Upper lobe of left lung (tissue), 6 donors: Measurements from ENCODE around the gene DOHH. TPM values are rescaled to one million over a fixed set of nuclear protein-coding genes. Genes with fewer than 3 reads are reported as not detected.

Experiments used
- ATAC-seq, 2 donors: fragments of 200-7000 bp; cut with Tn5 transposase; one replicate each; pipeline ENCODE4 v1.9.1; 2022; ENCODE audit warnings: mild to moderate bottlenecking in 2 of 2, moderate library complexity in 2 of 2; ENCODE audit not compliant: low FRiP score in 2 of 2
- DNase-seq, 2 donors: peaks; one replicate each; pipeline ENCODE4 v3.0.0-alpha.2; 2019 to 2020
- H3K27ac ChIP-seq, 4 donors: fragments of 200-600 bp; sonication (generic); one replicate each; pipeline ENCODE4 v1.5.1; 2016 to 2019
- H3K27me3 ChIP-seq, 4 donors: fragments of 200-600 bp; sonication (generic); one replicate each; pipeline ENCODE4 v1.5.1; 2017 to 2019
- H3K36me3 ChIP-seq, 4 donors: fragments of 200-600 bp; sonication (generic); one replicate each; pipeline ENCODE4 v1.5.1; 2016 to 2019
- H3K4me1 ChIP-seq, 4 donors: fragments of 200-600 bp; sonication (generic); one replicate each; pipeline ENCODE4 v1.5.1; 2018 to 2019
- H3K4me3 ChIP-seq, 4 donors: fragments of 200-600 bp; sonication (generic); one replicate each; pipeline ENCODE4 v1.5.1; 2017 to 2019; ENCODE audit warnings: mild to moderate bottlenecking in 2 of 4, moderate library complexity in 1 of 4
- H3K9me3 ChIP-seq, 4 donors: fragments of 200-600 bp; sonication (generic); one replicate each; pipeline ENCODE4 v1.5.1; 2018 to 2019
- EP300 ChIP-seq, 4 donors: sonication (generic); formaldehyde crosslinking; IDR thresholded peaks; one replicate each; pipeline ENCODE4 v1.5.1; 2017; ENCODE audit warnings: antibody characterized with exemption in 4 of 4, control low read depth in 2 of 4
- POLR2A ChIP-seq, 4 donors: fragments of 450-650 bp; IDR thresholded peaks; one replicate each; pipeline ENCODE4 v1.5.1; 2016 to 2017; ENCODE audit warnings: antibody characterized with exemption in 4 of 4, mild to moderate bottlenecking in 2 of 4
- POLR2AphosphoS5 ChIP-seq, 2 donors: sonication (generic); formaldehyde crosslinking; IDR thresholded peaks; one replicate each; pipeline ENCODE4 v1.5.1; 2017; ENCODE audit warnings: antibody characterized with exemption in 2 of 2
- WGBS, 2 donors: methylation state at CpG; one replicate each; pipeline ENCODE4 v1.1.5; 2017 to 2018; 5-methylcytosine and 5-hydroxymethylcytosine counted together
- total RNA-seq, 6 donors: library from RNA; depleted of rRNA in 4 of 6; stranded (reverse); fragments of >200 nt in 4 of 6; gene quantifications; one replicate each; pipeline versions ENCODE4 v1.1.0 to v1.2.1, GENCODE V29; 2016 to 2021
- TF ChIP-seq, protein P1 (sequence below), 6 experiments: fragments of 450-650 bp in 4 of 6; fragments of 200-600 bp in 2 of 6; sonication (generic) in 2 of 6; IDR thresholded peaks; one replicate each; pipeline ENCODE4 v1.5.1; 2016 to 2019; ENCODE audit warnings: antibody characterized with exemption in 6 of 6
- donor health status: DM: no; HTN: no; CAD: no; lungs with moderate emphysema.
- donor health status: DM: no; HTN: yes; CAD: no; lungs with severe emphysema.

Gene DOHH
- total RNA-seq, 6 donors from 2014 or later: 13.3 to 26.8 (median 17.3) TPM

DNA sequence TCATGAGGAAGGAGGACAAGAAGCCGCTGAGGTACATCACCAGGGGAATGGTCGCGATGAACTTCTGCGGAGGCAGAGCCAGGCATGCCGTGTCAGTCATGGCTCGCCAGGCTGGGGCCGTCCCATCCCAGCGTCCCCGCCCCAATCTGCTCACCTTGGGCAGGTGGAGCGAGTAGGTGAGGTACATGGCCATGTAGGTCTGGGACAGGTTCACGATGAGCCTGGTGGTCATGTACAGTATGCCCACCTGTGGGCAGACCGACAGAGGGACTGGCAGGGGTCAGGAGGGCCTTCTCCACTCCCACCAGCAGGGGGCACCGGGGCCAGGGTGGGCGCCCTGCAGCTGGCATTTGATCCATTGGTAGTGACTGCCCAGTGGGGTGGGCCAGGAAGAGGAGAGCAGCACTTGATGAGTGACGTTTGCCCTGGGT, 46.8 kb upstream of the DOHH start:
- TF ChIP-seq EP300 (IDR thresholded peaks at IDR 0.05): no peak
- TF ChIP-seq POLR2AphosphoS5 (IDR thresholded peaks at IDR 0.05): no peak
- TF ChIP-seq POLR2A (IDR thresholded peaks at IDR 0.05): no peak
- TF ChIP-seq, protein P1, sequence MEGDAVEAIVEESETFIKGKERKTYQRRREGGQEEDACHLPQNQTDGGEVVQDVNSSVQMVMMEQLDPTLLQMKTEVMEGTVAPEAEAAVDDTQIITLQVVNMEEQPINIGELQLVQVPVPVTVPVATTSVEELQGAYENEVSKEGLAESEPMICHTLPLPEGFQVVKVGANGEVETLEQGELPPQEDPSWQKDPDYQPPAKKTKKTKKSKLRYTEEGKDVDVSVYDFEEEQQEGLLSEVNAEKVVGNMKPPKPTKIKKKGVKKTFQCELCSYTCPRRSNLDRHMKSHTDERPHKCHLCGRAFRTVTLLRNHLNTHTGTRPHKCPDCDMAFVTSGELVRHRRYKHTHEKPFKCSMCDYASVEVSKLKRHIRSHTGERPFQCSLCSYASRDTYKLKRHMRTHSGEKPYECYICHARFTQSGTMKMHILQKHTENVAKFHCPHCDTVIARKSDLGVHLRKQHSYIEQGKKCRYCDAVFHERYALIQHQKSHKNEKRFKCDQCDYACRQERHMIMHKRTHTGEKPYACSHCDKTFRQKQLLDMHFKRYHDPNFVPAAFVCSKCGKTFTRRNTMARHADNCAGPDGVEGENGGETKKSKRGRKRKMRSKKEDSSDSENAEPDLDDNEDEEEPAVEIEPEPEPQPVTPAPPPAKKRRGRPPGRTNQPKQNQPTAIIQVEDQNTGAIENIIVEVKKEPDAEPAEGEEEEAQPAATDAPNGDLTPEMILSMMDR (IDR thresholded peaks at IDR 0.05): peak; percentile 38 to 63 (median 58)
- ATAC-seq (peak in 1 of 2 donors; percentile 4), DNase-seq (peak in 1 of 2 donors; percentile 67)
- WGBS, 2 donors: 44 to 89% methylated on average over 2 to 13 of the region's 15 CpGs
- H3K27me3 ChIP-seq: no peaks in the 10 kb centered on the region
- no peaks in the 10 kb centered on the region for H3K9me3 ChIP-seq
- H3K36me3 ChIP-seq: peaks cover 0 to 44% (median 29%) of the 10 kb centered on the region in 4 donors
- peak overlapping the region in 1 of 4 donors; percentile 26 for H3K27ac ChIP-seq
- H3K4me1 ChIP-seq: peaks cover 0 to 25% (median 0%) of the 10 kb centered on the region in 4 donors
- no peak overlapping the region for H3K4me3 ChIP-seq

DNA sequence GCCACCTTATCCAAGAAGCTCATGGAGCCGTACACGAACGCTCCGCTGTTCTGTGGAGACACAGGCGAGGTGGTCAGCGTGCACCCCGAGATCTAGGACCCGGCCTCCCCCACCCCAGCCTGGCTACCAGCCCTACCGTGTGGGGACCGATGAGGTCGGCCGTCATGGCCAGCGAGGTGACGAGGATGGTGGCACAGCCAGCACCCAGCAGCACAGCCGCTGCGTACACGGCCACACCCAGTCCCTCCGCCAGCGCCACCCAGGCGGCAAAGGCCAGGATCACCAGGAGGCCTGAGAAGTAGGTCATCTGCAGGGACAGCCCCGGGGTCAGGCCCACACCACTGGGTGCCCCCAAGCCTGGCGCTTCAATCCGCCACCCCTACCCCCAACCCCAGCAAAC, 45.6 kb upstream of the DOHH start:
- DNase-seq (peak in 1 of 2 donors; percentile 83), ATAC-seq (no peak)
- no peak overlapping the region for H3K4me3 ChIP-seq

GRCh38 chr19:3545669-3546034, 45.2 kb upstream of the DOHH start:
- DNase-seq (no peak), ATAC-seq (no peak)
- Histone ChIP-seq H3K4me3 (no peak overlapping the region), H3K9me3 (no peaks in the 10 kb centered on the region), H3K27me3 (no peaks in the 10 kb centered on the region), H3K4me1 (peaks cover 0 to 25% (median 0%) of the 10 kb centered on the region in 4 donors), H3K36me3 (peaks cover 0 to 42% (median 29%) of the 10 kb centered on the region in 4 donors), H3K27ac (no peak overlapping the region)
- TF ChIP-seq POLR2A (IDR thresholded peaks at IDR 0.05) (no peak), POLR2AphosphoS5 (IDR thresholded peaks at IDR 0.05) (no peak), EP300 (IDR thresholded peaks at IDR 0.05) (no peak)
- TF ChIP-seq, protein P1 (IDR thresholded peaks at IDR 0.05): no peak
- 83 to 85% methylated on average over 9 to 10 of the region's 10 CpGs for WGBS, 2 donors

More for the DNA sequence above, 45.6 kb upstream of the DOHH start:
- Histone ChIP-seq H3K36me3 (peaks cover 0 to 44% (median 29%) of the 10 kb centered on the region in 4 donors), H3K27me3 (no peaks in the 10 kb centered on the region), H3K9me3 (no peaks in the 10 kb centered on the region), H3K4me1 (peaks cover 0 to 25% (median 0%) of the 10 kb centered on the region in 4 donors), H3K27ac (no peak overlapping the region)
- TF ChIP-seq, protein P1 (IDR thresholded peaks at IDR 0.05): no peak
- TF ChIP-seq POLR2AphosphoS5 (IDR thresholded peaks at IDR 0.05) (no peak), EP300 (IDR thresholded peaks at IDR 0.05) (no peak), POLR2A (IDR thresholded peaks at IDR 0.05) (no peak)
- WGBS, 2 donors: 93 to 98% methylated on average over 21 to 22 of the region's 23 CpGs

GRCh38 chr19:3544742-3545668, 44.5 kb upstream of the DOHH start:
- Histone ChIP-seq H3K36me3 (peaks cover 0 to 41% (median 29%) of the 10 kb centered on the region in 4 donors), H3K4me3 (no peak overlapping the region), H3K9me3 (no peaks in the 10 kb centered on the region), H3K27me3 (no peaks in the 10 kb centered on the region), H3K4me1 (peaks cover 0 to 25% (median 0%) of the 10 kb centered on the region in 4 donors), H3K27ac (no peak overlapping the region)
- DNase-seq (peak; percentile 75 to 94), ATAC-seq (peak; percentile 76 to 85)
- TF ChIP-seq POLR2AphosphoS5 (IDR thresholded peaks at IDR 0.05) (no peak), POLR2A (IDR thresholded peaks at IDR 0.05) (no peak), EP300 (IDR thresholded peaks at IDR 0.05) (no peak)
- TF ChIP-seq, protein P1 (IDR thresholded peaks at IDR 0.05): peak; percentile 92 to 97 (median 94)
- 56 to 70% methylated on average over 15 to 26 of the region's 30 CpGs for WGBS, 2 donors
